ENCODE data around the gene CD47.

GRCh38 chr3:108037770-108038169, 53.1 kb downstream of the CD47 start:
- TF ChIP-seq CEBPB (IDR thresholded peaks at IDR 0.05; ENCODE audit: borderline replicate concordance in 1 of 2, low read depth in 2 of 2, low read length in 2 of 2) (no peak), ATF2 (IDR thresholded peaks at IDR 0.05; ENCODE audit: low read length) (no peak)
